Psoas muscle (tissue), 8 donors: Measurements from ENCODE around the gene KMO. TPM values are rescaled to one million over a fixed set of nuclear protein-coding genes. Genes with fewer than 3 reads are reported as not detected.

Experiments
- ATAC-seq, 4 donors: fragments of 200-7000 bp; cut with Tn5 transposase; one replicate each; pipeline ENCODE4 v1.9.1; 2020; ENCODE audit warnings: moderate library complexity in 3 of 4, mild to moderate bottlenecking in 2 of 4
- DNase-seq, 2 donors: peaks; one replicate each; pipeline ENCODE4 v3.0.0-alpha.2; 2020
- H3K27ac ChIP-seq: fragments of 200-600 bp; one replicate; pipeline ENCODE4 v1.8.0; 2022
- H3K27me3 ChIP-seq, 3 donors: fragments of 200-600 bp in 1 of 3; one replicate each; pipeline versions ENCODE4 v1.6.1 to v1.8.0; 2013 to 2022; ENCODE audit warnings: low read length in 2 of 3, mild to moderate bottlenecking in 2 of 3, moderate library complexity in 1 of 3; ENCODE audit not compliant: insufficient read depth in 3 of 3
- H3K36me3 ChIP-seq, 2 donors: fragments of 200-600 bp in 1 of 2; one replicate each; pipeline versions ENCODE4 v1.6.1 to v1.8.0; 2013 to 2022; ENCODE audit warnings: low read depth in 1 of 2, mild to moderate bottlenecking in 1 of 2, moderate library complexity in 1 of 2; ENCODE audit not compliant: insufficient read depth in 1 of 2
- H3K4me1 ChIP-seq: fragments of 200-600 bp; one replicate; pipeline ENCODE4 v1.8.0; 2022
- H3K4me3 ChIP-seq: fragments of 200-600 bp; one replicate; pipeline ENCODE4 v1.8.0; 2022; ENCODE audit warnings: mild to moderate bottlenecking
- H3K9me3 ChIP-seq: fragments of 200-600 bp; one replicate; pipeline ENCODE4 v1.8.0; 2022
- CTCF ChIP-seq: fragments of 200-600 bp; IDR thresholded peaks from one replicate; pipeline ENCODE4 v1.8.0; 2022; ENCODE audit warnings: antibody characterized with exemption
- WGBS, 3 donors: extraction: QIAGEN DNeasy Blood & Tissue Kit; methylation state at CpG; one replicate each; pipeline versions ENCODE4 v1.1.6 to v1.1.7; 2013; 5-methylcytosine and 5-hydroxymethylcytosine counted together
- intact Hi-C, 2 donors: fragments of 100-400 bp; cut with DNase I; formaldehyde crosslinking; loops; one replicate each; pipeline versions ENCODE4 v1.11.0 to v1.14.2; 2022
- polyA plus RNA-seq, 3 donors: library from polyadenylated mRNA; stranded (reverse); fragments of 200-250 nt; gene quantifications; one replicate each; pipeline ENCODE4 v1.2.3, GENCODE V29; 2013
- total RNA-seq, 4 donors: library from RNA; stranded (reverse); fragmentation: NEBNext Ultra II Directional in 2 of 4; extraction: Animal tissue kit (Norgen Biotek cat#: 25700) in 2 of 4; gene quantifications; one replicate each; pipeline versions ENCODE4 v1.2.1 to v1.2.4, GENCODE V29; 2021 to 2023
- donor health status: healthy with polysubstance abuse.
- donor health status: DM: no; HTN: no; CAD: no; lungs with moderate emphysema.
- donor health status: Bipolar disorder and iron deficiency.
- donor health status: healthy.
- donor health status: DM: yes; HTN: yes; CAD: no.
- donor health status: DM: no; HTN: no; CAD: no.
- donor health status: DM: no; HTN: no; CAD: no.
- donor health status: DM: yes; HTN: yes; CAD: no.

The KMO gene
- total and polyA plus RNA-seq, 7 donors, result 0.03 to 0.21 (median 0.06) TPM; not detected in 2

- no peaks in the 10 kb centered on the region for H3K4me1 ChIP-seq
- H3K9me3 ChIP-seq, result no peaks in the 10 kb centered on the region
- 76 to 84% (median 76%) methylated on average over 5 of the region's 5 CpGs for WGBS, 3 donors
- peaks cover 0 to 4% (median 3%) of the 10 kb centered on the region in 3 donors for H3K27me3 ChIP-seq
- no peak overlapping the region for H3K4me3 ChIP-seq
- no peak for TF ChIP-seq CTCF
- ATAC-seq (no peak), DNase-seq (no peak)
- H3K27ac ChIP-seq, result no peak overlapping the region
- H3K36me3 ChIP-seq, result no peaks in the 10 kb centered on the region
- intact Hi-C loops, result loop anchor here in 1 of 2 donors (5.0 to 10.0 kb wide), 2 partner anchors 94 to 311 kb away; partner anchors contain the start of gene EXO1
These were observed 1.3 kb downstream of the KMO start for GRCh38 chr1:241533326-241534115.

- ATAC-seq, result no peak
- no peak overlapping the region for H3K27ac ChIP-seq
- no peak for TF ChIP-seq CTCF
- no peaks in the 10 kb centered on the region for H3K9me3 ChIP-seq
- intact Hi-C loops, result loop anchor here in 1 of 2 donors (10.0 kb wide), 1 partner anchor 308 kb away; the partner anchor contains the start of gene EXO1
- WGBS, 3 donors, result 70 to 83% (median 83%) methylated on average over 1 of the region's 1 CpG
- H3K36me3 ChIP-seq, result no peaks in the 10 kb centered on the region
- H3K4me3 ChIP-seq, result no peak overlapping the region
- no peaks in the 10 kb centered on the region for H3K4me1 ChIP-seq
- DNase-seq, result no peak
- peaks cover 0 to 4% (median 3%) of the 10 kb centered on the region in 3 donors for H3K27me3 ChIP-seq
These were observed 4.1 kb downstream of the KMO start for GRCh38 chr1:241536304-241536703.

- H3K36me3 ChIP-seq, result no peaks in the 10 kb centered on the region
- H3K27me3 ChIP-seq, result peaks cover 0 to 3% (median under 1%) of the 10 kb centered on the region in 3 donors
- no peak for ATAC-seq
- no peaks in the 10 kb centered on the region for H3K4me1 ChIP-seq
- WGBS, 3 donors, result 66 to 73% (median 71%) methylated on average over 2 of the region's 2 CpGs
- H3K4me3 ChIP-seq, result no peak overlapping the region
- TF ChIP-seq CTCF, result no peak
- intact Hi-C loops, result loop anchor here in 1 of 2 donors (10.0 kb wide), 1 partner anchor 308 kb away; the partner anchor contains the start of gene EXO1
- no peaks in the 10 kb centered on the region for H3K9me3 ChIP-seq
- H3K27ac ChIP-seq, result no peak overlapping the region
- no peak for DNase-seq
These were observed 4.8 kb downstream of the KMO start for GRCh38 chr1:241536969-241537368.

GRCh38 chr1:241542199-241542907 is 10.2 kb downstream of the KMO start:
- intact Hi-C loops, result no loop called here
- WGBS, 3 donors, result 84 to 87% (median 86%) methylated on average over 7 of the region's 7 CpGs
- TF ChIP-seq CTCF, result no peak

More at GRCh38 chr1:241542199-241542907, 10.2 kb downstream of the KMO start:
- Histone ChIP-seq H3K4me1 (no peaks in the 10 kb centered on the region), H3K9me3 (no peaks in the 10 kb centered on the region), H3K4me3 (no peak overlapping the region), H3K27ac (no peak overlapping the region), H3K27me3 (peaks cover 0 to 4% (median 0%) of the 10 kb centered on the region in 3 donors), H3K36me3 (no peaks in the 10 kb centered on the region)
- ATAC-seq (no peak), DNase-seq (no peak)
